GM19238 (cell line): ENCODE data around the gene INPP4B.

Experiments
- DNase-seq: peaks from one replicate; pipeline ENCODE4 v3.0.0; 2011; ENCODE audit warnings: low spot score; ENCODE audit not compliant: insufficient read length

The INPP4B gene

GRCh38 chr4:142248946-142249345, 597.2 kb downstream of the INPP4B start:
- no peak for DNase-seq

- DNase-seq, result no peak
Observed at GRCh38 chr4:142243255-142243654, 602.8 kb downstream of the INPP4B start.

GRCh38 chr4:142242156-142242555, 603.9 kb downstream of the INPP4B start:
- no peak for DNase-seq

DNA sequence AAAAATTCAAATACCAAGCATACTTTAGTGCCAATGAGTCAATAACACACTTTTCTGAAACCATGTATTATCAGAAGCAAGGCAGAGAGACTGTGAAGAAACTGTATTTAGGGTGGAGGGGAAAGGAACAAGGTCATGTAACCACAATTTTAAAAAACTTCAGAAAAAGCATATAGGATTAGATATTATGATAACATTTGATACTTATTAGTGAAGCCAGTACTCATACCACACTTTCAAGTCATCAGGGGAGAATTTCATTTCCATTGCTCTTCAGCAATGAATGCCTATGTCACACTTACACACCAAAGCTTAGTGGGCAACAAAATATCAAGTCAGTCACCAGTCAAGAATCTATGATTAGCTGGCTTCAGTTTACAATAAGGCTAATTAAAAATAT, 607.5 kb downstream of the INPP4B start:
- DNase-seq, result no peak

- no peak for DNase-seq
Observed at GRCh38 chr4:142236268-142236667, 609.8 kb downstream of the INPP4B start.

DNA sequence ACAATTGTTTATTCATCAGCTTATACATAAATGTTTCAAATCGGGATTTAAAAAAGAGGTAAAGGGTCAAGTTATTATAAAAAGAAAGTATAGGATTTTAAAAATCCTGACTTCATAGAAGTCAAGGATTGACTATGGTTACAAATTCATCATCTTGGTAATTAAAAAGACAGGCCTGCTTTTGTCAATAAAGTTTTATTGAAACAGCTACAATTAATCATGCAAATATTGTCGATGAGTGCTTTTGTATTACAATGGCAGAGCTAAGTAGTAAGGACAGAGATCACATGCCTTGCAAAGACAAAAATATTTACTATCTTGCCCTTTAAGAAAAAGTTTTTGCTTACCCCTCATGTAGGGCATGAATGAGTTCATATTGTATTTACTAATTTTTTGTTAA, 614.3 kb downstream of the INPP4B start:
- no peak for DNase-seq

GRCh38 chr4:142230991-142231390, 615.1 kb downstream of the INPP4B start:
- no peak for DNase-seq

DNA sequence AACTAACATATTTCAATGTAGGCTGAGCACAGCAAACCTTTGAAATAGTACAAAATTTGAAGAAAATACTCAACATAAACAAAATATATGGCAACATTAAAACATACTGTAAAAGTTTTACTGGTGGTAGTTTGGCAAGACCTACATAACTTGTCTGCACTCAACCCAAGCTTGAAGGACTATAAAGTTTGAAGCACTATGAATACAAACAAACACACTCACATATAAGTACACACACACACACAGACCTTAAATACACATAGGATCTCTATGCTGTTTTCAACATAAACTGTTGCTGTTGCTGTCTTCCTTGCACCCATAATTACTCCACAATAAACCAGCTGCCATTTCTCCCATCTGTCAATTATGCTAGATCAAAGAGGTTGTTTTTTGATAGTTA, 620.1 kb downstream of the INPP4B start:
- DNase-seq, result no peak

DNA sequence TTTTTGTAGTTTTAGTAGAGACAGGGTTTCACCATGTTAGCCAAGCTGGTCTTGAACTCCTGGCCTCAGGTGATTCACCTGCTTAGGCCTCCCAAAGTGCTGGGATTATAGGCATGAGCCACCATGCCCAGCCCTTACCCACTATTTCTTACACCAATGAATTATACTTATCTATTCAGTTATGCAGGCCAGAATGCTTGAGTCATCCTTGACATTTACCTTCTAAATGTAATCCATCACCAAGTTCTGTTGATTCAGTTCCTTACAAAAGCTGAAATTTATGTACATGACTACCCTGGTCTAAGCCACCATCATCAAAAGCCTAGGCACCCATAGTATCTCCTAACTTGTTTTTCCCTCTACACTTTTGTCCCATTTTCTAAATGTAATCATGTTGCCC, 624.0 kb downstream of the INPP4B start:
- no peak for DNase-seq

DNA sequence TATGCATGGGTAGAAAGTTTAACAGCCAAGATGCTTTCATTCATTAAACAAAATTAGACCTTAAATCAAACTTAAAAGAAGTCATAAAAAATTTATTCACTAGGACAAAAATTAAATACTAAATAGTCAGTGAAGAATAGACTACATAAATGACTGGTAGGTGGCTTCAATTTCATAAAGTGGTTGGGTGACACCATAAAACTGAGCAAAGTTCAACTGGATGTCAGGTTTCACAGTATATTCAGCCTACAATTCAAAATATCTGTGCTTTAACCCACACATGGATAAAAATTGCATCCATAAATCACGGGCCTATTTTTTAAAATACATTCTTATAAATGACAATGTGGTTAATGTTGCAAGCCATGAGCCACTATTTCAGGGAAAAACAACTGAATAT, 627.4 kb downstream of the INPP4B start:
- no peak for DNase-seq

DNA sequence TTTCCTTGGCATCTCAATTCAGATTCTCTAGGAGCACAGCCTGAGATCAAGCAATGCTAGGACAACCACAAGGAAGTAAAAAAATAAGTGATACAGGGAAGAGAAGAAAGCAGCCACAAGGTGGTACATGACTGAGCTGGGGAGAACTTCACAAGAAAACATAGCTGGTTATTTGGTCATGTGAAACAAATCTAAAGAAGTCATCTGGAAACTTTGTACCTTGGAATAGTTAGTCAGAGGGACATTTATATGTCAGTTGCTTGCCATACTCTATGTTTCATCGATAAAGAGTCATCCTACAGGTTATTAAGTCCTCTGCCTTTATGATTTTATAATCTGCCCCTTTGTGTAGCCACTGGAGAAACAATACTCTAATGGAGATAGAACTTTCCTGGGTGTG, 634.7 kb downstream of the INPP4B start:
- DNase-seq, result no peak

- no peak for DNase-seq
Observed at GRCh38 chr4:142203505-142203904, 642.6 kb downstream of the INPP4B start.

- DNase-seq, result no peak
Observed at GRCh38 chr4:142202404-142203332, 643.4 kb downstream of the INPP4B start.

DNA sequence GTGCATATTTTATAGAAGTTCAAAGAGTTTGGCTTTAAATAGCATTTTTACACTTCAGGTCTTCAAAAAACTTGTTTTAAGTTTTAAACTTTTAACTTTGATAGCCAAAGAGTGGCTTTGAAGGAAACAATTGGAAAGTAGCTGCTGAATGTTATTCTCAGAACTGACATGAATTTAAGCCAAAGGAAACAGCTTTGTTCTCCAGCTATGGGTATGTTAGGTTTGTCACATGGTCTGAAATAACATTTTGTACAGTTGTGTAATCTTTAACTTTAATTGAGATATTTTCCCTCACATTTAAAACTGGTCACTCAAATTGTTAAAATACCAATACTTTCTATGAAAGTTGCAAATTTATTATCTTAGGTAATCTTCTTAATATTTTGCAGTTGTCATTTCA, 645.1 kb downstream of the INPP4B start:
- no peak for DNase-seq

- DNase-seq, result no peak
Observed at GRCh38 chr4:142194905-142195304, 651.2 kb downstream of the INPP4B start.

DNA sequence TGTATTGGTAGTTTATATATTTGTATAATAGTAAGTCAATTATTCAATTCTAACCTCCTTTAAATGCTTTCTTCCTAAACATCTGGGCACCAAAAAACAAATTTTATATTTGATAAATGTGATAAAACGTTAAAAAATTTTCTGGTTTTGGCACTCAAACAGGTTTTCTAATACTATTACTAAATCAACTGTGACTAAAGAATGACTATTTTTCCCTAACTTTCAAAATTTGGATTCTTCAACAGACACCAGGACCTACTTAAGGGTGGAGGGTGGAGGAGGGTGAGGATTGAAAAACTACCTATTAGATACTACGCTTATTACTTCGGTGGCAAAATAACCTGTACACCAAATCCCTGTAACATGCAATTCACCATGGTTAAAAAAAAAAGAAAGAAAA, 654.2 kb downstream of the INPP4B start:
- no peak for DNase-seq

DNA sequence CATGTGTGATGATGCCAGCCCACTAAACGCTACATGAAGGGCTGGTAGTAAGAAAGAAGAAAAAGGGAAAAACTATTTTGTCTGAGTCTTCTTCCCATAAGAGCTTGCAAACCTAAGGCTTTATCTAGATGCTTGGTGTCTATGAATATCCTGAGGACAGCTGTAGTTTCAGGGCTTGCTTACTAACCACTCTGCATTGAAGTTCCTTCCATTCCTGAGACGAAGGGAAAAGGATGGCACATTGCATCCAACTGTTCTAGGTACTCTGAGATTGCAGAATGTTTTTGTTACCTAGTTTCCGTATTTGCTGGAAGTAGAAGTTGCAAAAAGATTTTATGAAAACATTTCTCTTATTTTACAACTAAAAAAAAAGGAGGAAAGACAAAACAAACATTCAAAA, 665.1 kb downstream of the INPP4B start:
- no peak for DNase-seq

DNA sequence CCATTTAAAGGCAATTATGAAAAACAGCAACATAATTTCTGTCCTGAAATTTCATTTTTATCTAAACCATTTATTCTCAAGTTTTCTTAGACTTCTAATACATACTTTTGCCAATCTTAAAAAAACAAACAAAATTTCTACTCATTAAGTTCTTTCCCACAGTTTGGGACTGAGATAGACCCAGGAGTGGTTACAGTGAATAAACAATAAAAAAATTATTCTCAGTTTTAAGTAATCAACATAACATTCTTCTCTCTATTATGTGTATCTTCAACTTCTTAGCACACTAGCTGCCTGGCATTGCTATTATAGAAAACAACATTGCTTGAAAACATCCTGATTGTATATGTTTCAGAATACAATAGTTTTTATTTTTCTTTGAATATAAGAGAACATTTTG, 676.9 kb downstream of the INPP4B start:
- no peak for DNase-seq

DNA sequence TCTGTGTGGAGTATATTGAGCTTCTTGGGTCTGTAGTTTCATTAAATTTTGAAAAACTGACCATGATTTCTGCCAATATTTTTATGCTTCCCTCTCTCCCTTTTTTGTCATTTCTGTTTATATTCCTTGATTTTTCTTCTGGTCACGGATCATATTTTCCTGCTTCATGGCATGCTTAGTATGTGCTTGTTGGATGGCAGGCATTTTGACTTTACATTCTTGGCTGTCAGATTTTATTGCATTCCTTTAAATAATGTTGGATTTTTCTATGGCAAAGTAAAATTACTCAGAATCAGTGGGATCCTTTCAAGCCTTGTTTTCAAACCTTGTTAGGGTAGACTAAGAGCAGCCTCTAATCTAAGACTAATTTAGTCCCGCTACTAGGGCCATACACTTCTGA, 677.9 kb downstream of the INPP4B start:
- DNase-seq, result no peak

DNA sequence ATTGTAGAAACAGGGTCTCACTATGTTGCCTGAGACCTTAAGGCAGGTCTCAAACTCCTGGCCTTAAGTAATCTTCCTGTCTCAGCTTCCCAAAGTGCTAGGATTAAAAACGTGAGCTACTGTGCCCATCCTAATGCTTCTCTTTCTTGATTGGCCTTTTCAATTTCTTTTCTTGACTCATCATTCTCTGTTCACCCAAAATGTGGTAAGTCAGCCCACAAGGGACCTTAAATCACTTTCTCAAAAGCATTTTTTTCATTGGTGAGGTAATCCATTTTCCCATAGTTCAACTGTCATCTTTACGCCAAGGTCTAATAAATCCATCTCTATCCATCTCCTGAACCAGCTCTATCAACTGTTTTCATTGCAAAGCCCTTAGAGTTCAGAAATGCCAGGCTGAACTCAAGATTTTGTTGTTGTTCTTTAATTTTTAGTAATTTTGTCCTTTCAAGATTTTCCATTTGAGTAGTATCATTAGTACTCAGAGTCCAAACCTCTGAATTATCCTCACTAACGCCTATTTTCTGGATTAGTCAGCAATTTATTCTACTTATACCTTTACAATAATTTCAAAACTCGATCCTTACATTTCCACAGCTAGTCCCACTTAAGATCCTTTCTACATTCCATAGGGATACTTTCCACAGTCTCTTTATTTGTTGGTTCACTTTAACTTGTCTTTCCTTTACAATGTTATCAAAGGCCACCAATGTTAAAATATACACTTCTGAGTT, 681.2 kb downstream of the INPP4B start:
- DNase-seq, result no peak

DNA sequence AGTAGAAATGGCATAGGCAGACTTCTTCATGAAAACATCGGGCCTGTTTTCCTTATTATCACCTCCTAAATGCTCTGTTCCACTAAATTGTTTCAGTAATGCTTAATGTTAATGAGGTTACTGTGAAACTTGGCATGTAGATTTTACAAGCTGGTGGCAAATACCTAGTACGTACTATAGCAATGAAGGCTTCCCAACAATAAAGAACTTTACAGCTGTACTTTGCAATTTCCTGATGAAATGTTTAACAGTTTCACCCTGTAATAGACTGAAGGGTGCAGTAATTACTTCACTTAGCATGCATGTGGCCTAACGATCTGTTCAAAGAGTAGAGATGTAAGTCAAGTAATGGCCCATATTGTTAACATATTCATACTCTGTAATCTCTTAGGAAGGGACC, 685.0 kb downstream of the INPP4B start:
- DNase-seq, result no peak

DNA sequence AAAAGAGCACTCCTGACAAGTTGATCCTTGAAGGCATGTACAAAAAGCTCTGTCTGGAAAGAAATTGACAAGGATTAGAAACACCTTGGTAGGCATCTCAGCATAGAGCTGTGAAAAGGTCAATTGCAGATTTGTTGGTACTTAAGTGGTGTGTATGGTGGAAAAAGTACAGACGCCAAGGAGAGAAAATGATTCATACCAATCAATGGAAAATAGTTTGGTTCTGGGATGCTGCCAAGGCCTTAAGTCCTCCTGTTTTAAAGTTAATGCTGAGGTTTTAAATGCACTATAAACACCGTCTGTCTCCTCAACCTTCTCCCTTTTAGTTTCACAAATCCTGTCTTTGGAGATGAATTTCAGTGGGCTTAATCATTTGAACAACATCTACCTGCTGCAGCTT, 685.6 kb downstream of the INPP4B start:
- no peak for DNase-seq

- DNase-seq, result no peak
Observed at GRCh38 chr4:142158980-142159379, 687.1 kb downstream of the INPP4B start.
